GM20000 (cell line): ENCODE measurements around the gene GDAP2.
"Not testable (repeated sequence)": the region's sequence is repeated elsewhere in the genome, so short reads cannot be mapped to it uniquely, and the experiment has no call there.

Experiments
- DNase-seq: peaks from one replicate; pipeline ENCODE4 v3.0.0; 2012; ENCODE audit warnings: low spot score
- CTCF ChIP-seq: IDR thresholded peaks from 2 replicates; pipeline ENCODE4 v1.5.1; 2012; ENCODE audit warnings: mild to moderate bottlenecking, control low read depth; ENCODE audit errors: extremely low read depth, missing control alignments

Gene GDAP2

GRCh38 chr1:117928881-117929342, 509 bp downstream of the GDAP2 start:
- TF ChIP-seq CTCF, result no peak
- peak; percentile 31 for DNase-seq

DNA sequence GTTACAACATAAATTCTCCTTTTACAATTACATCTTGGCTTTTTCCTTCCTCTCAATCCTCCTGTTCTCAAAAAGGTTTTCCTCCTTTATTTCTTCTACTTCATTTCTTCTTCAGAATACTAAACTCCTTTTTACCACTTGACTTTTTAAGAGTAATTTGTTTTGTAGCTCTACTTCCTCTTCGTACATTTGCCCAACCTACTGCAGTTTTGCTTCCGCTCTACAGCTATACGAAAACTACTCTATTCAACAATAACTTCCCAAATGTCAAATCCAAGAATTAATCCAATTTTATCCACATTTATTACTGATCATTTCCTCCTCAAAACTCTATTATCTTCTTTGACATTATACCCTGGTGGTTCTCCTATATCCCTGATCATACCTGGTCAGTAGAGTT, 3.4 kb downstream of the GDAP2 start:
- TF ChIP-seq CTCF, result no peak
- no peak for DNase-seq

DNA sequence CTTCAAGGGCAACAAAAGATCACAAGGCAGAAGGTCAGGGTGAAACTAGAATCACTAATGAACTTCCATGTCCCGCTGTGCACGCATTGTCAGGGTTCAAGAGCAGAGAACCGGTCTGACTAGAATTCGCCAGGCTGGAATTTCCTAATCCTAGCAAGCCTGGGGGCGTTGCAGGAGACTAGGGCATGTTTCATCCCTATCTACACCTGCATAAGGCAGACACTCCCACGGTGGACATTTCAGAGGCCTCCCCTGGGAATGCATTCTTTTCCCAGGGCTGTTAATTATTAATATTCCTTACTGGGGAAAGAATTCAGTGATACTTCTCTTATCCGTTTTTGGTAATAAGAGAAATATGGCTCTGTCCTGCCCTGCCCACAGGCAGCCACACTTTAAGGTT, 6.7 kb downstream of the GDAP2 start:
- not testable (repeated sequence) for DNase-seq

- DNase-seq, result no peak
- TF ChIP-seq CTCF, result no peak
Measured at GRCh38 chr1:117921991-117922390, 7.4 kb downstream of the GDAP2 start.

DNA sequence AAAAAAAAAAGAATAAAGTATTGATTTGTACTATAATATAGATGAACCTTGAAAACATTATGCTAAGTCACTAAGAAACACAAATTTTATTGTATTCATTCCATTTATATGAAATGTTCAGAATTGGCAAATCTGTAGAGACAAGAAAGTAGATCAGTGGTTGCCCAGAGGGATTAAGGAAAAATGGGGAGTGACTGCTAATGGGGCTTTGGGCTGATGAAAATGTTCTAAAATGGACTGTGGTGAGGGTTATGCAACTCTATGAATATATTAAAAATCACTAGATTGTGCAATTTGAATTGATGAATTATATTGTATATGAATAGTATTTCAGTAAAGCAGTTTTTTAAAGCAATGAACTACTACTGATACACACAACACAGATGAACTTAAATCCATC, 10.0 kb downstream of the GDAP2 start:
- no peak for DNase-seq
- TF ChIP-seq CTCF, result no peak

GRCh38 chr1:117911051-117911450, 18.4 kb downstream of the GDAP2 start:
- no peak for DNase-seq

GRCh38 chr1:117905019-117905418, 24.4 kb downstream of the GDAP2 start:
- TF ChIP-seq CTCF, result no peak
- no peak for DNase-seq

More at GRCh38 chr1:117911051-117911450, 18.4 kb downstream of the GDAP2 start:
- TF ChIP-seq CTCF, result no peak

DNA sequence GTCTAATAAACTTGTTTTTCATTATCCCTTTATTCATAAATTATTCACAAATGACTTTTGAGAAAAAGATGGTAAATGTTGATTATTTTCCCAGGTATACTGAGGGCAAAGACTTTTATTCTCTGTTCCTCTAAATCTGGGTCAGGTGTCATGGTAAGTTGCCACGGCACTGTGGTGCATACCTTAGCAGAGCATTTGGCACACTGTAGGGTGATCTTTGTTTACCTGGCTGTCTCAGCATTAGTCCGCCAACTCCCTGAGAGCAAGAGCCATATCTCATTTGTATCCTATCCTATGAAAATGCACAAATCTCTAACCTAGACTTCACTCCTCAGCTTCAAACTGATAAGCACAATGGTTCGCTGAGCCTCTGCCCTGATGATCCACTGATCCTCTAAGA, 24.9 kb downstream of the GDAP2 start:
- DNase-seq, result no peak
- no peak for TF ChIP-seq CTCF
